HTERT RPE-1 (cell line): ENCODE data around the gene UHRF2.
"Not testable (repeated sequence)": the region's sequence is repeated elsewhere in the genome, so short reads cannot be mapped to it uniquely, and the experiment has no call there.

Experiments used
- in situ Hi-C: fragments of 300-500 bp; cut with MboI; formaldehyde crosslinking; loops from 4 replicates; pipeline ENCODE4 v1.14.3; 2020; ENCODE audit warnings: low sequenced_read_pairs

Gene UHRF2

DNA sequence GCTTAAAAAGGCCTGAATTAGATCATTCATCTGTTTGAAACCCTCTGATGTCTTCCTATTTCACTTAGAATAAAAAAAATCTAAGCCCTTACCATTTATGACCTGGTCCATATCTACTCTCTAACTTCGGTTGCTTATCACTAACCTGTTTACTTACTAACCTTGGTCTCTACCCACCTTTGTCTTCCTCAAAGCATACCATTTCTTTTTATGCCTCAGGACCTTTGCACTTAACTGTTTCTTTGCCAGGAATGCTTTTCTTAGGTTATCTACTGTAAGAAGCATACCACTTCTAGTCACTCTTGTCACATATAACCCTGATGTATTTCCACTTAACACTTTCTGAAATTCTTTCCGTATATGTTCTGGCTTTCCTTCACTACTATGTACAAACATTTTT lies 67.0 kb downstream of the UHRF2 start:
- in situ Hi-C loops: no loop called here

DNA sequence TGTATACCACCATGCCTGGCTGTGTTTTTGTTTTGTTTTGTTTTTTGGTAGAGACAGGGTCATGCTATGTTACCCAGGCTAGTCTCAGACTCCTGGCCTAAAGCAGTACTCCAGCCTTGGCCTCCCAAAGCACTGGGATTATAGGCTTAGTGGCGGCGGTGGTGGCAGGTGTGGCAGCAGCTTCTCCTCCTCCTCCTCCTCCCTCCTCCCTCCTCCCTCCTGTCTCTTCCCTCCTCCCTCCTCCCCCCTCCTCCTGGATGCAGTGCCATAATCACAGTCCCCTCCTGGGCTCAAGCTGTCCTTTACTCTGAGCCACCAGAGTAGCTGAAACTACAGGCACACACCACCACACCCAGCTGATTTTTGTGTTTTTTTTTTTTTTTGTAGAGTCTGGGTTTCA lies 71.2 kb downstream of the UHRF2 start:
- in situ Hi-C loops: no loop called here

DNA sequence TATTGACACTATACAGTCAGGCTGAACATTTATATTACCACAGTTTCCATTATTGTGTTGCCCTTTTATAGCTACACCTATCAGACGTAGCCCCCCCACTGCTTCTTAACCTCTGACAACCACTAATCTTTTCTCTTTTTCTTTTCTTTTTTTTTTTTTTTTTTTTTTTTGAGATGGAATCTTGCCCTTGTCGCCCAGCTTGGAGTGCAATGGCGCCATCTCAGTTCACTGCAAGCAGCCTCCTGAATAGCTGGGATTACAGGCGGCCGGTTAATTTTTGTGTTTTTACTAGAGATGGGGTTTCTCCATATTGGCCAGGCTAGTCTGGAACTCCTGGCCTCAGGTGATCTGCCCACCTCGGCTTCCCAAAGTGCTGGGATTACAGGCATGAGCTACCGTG lies 75.4 kb downstream of the UHRF2 start:
- in situ Hi-C loops: no loop called here

DNA sequence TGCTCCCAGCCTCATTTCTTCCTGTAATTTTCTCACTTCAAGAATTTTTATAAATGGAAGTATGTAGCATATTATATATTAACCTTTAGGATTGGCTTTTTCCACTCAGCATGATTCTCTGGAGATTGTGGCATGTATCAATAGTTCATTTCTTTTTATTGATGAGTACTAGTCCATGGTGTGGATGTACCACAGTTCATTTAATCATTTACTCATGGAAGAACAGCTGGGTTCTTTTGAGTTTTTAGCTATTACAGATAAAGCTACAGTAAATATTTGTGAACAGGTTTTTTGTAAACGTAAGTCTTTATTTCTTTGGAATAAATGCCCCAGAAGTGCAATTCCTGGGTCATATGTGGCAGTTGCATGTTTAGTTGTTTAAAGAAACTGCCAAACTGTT lies 76.1 kb downstream of the UHRF2 start:
- in situ Hi-C loops: no loop called here

DNA sequence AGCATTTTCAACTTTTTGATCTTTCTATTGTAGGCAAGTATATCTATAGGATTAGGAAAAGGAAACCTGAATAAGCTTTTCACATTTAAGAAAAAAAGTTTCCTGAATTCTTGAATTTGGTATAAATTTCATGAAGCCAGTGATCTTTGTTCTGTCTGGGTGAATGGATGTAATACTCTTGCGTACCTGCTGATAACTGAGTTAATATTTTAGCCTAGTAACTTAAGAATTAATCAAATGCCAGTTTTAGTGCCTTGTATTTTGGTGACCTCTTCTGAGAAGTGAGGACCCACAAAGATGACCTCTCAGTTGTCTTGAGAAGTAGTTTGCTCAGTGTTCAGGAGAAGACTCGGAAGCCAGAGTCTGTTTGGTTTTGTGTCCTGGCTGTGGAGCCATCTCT lies 77.9 kb downstream of the UHRF2 start:
- in situ Hi-C loops: no loop called here

DNA sequence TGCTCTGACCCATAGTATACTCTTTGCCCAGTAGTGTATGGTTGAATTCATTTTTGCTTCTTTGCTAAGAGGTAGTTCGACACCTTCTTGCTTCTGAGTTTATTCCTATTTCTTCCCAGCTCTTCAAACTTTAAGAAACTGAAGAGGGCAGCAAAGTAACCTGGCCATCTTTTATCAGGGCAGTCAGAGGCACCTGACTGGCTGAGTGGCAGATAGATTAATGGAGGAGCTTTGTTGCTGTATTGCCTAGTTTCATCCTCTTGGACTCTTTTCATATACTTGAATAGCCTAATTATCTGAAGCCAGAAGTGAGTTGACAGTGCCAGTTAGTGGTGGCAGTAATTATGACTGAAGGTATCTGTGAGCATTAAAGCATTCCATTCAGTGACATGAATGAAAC lies 82.5 kb downstream of the UHRF2 start:
- in situ Hi-C loops: no loop called here

DNA sequence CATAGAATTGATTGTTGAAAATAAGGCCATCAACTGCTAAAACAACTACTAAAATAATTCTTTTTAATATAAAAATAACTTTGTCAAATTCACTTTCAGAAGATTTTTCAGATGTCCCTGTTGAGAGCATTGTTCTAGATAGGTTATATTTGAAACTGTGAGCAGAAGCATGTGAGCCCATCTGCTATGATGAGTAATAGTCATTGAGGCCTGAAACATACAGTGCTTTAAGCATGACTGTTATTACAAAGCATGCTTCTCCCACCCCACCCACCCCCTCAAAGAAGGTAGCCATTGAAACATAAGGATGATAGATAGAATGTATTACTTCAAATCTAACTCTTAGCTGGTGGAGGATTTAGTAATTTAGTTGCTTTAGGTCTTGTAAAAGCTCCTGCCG lies 86.0 kb downstream of the UHRF2 start:
- in situ Hi-C loops: no loop called here

DNA sequence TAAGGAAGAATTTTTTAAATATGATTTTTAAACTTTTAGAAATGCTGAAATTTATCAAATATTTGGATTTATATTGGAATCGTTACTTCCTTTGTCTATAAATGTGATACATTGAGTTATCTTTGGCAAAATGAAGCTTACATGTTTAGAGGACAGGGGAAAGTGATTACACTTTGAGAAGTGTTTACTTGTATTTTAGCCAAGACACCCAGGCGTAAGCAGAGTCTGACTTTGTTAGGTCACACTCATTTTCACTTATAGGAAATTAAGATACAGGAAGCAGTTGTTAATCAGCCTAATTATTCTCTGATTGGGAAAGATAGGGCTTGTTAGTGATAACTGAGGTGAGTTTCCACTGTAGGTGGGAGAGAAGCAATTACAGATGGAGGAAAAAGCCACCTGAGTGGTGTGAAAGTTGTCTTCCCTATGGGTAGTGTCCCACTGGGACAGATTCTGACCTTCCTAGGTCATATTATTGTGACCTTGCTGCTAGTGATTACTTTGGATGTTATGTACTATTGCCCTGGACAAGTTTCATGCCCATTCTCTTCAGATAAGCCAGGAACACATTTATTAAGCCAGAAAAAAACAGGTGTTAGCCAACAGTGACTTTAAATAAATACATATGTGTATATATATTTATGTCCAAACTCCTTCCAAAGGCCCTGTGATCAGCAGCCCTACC lies 88.7 kb downstream of the UHRF2 start:
- in situ Hi-C loops: no loop called here

DNA sequence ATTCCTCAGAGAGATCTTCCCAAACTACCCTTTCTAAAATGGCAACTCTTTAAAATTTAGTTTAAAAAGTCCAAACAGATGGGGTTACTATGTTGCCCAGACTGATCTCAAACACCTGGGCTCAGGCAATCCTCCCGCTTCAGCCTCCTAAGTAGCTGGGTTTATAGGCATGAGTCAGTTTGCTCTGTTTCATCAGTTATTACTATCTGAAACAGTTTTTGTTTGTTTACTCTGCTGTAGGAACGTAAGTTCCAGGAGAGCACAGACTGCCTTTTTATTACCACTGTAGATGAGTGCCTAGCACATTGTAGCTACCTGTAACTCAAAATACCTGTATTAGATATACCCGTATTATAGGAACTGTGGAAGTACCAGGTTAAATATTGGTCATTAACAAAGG lies 89.4 kb downstream of the UHRF2 start:
- in situ Hi-C loops: no loop called here

DNA sequence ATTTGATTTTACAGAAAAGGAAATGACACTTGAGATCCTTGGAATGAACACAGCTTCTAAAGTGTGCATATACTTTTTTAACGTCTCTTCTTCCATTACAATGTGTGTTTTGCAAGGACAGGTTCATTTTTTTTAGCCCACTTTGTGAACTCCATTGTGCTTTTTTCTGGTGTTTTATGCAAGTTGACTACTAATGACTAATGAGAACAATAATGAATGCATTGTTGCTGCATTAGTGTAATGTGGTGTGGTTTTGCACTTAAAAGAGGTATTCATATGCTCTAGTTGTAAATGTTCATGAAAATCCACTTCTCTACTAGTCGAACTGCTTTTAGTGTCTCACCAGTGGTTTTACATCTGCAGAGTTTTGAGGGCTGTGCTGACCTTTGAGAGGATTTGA lies 93.6 kb downstream of the UHRF2 start:
- in situ Hi-C loops: no loop called here

DNA sequence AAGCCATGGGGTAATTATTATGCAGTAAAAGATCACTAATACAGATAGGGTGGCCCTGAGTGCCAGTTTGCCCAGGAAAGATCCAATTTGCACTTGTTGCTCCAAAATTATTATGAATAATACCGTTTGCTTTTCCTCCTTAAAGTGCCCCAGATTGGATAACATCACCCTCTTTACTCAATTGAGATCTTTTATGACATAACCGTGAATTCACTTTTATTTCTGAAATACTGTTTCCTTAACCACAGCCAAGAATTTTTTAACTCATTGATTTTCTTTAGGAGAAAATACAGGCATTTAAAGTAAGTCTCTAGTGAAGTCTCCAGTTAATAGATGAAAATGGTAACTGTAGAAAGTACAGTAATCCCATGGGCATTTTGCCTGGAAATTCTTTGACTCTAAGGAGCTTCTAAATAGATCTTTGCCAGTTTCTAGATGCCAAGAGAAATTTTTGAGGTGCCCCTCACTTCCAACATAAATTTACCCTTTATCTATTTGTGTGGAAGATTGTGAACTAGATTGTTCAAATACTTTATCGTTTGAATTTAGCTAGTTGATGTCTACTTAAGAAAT lies 99.2 kb downstream of the UHRF2 start:
- in situ Hi-C loops: no loop called here

DNA sequence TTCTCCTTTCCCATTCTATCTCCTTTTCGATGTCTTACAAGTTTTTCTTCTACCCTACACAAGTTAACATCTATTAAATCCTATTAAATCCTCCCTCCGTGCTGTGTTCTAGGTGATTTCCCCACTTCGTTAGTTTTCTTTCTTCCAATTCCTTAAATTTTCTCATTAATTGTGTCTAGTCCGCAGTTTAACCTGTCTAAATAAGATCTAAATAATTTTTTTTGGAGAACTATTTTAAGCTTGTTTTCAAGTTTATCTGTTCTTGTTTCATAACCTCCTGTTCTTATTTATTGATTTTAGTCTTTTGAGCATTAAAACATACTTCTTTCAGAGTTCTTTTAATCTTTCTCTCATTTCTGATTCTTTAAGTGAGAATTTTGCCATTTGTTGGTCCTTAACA lies 109.3 kb downstream of the UHRF2 start:
- in situ Hi-C loops: no loop called here

DNA sequence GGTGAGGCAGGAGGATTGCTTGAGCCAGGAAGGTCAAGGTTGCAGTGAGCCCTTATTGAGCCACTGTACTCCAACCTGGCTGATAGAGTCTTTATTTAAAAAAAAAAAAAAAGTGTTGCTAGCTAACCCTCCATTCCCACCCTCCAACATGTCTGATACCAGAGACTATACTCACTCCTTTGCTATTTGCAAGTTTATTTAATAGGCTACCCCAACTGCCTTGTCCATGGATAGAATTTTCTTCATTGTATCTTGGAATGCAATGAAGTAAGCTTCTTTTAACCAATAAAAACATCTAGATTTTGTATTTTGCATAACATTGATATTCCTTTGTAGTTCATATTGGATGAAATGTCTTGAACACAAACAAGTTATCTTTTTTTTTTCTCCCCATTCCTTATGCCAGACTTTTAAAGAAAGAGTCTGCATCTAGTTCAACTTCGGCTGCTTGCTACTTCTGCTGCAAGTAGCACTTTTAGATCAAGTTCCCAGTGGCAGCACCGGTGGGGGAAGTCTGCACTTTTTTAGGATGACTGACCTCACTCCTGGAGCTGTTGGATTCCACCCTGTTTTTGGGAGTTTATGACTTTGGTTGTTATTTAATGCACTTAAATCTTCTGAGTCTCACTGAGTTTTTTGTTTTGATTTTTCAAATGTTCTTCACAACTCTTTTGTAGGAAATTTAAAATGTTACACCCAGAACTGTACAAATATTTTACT lies 112.5 kb downstream of the UHRF2 start:
- in situ Hi-C loops: no loop called here

DNA sequence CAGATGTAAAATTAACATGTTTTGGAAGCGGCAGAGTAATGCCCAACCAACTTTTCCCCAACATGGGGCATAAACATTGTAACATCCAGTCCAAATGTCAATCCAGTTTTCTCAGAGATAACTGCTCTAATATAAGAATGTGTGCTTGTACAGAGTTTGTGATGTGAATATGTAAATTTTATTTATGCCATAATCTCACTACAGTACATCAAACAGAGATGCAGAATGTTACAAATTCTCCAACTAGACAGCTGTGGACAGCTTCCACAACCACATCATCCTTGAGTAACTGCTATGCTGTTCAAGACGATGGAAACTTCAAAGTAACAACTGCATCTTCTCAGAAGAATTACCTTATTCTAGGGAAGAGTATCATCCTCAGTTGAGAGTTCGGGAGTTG lies 122.6 kb downstream of the UHRF2 start:
- in situ Hi-C loops: no loop called here

DNA sequence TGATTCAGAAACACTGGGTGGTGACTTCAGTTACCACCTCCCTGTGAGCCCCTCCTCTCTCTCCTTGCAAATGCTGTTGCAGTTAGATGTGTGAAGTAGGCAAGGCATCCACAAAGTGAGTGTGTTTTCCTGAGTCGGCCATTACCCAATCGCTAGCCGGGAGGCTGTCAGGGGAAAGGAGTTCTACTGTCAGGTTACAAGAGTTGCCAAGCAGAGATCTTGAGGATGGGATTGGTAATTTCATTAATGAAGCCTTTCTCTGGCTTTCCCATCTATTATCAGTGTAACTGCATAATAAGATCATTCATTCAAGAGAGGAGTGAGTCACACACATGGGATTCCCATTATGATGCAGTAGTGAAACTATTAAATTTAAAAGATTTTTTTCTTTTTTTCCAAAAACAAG lies 125.7 kb downstream of the UHRF2 start:
- in situ Hi-C loops: no loop called here

DNA sequence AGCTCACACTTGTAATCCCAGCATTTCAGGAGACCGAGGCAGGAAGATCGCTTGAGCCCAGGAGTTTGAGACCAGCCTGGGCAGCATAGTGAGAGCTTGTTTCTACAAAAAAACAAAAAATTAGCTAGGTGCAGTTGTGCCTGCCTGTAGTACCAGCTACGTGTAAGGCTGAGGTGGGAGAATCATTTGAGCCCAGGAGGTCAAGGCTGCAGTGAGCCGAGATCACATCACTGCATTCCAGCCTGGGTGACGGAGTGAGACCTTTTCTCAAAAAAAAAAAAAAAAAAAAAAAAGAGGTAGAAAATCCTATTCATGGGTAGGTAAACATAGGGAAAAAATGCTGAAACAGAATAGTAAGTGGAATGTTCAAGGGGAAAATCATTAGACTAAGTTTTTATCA lies 129.6 kb downstream of the UHRF2 start:
- in situ Hi-C loops: not testable (repeated sequence)

DNA sequence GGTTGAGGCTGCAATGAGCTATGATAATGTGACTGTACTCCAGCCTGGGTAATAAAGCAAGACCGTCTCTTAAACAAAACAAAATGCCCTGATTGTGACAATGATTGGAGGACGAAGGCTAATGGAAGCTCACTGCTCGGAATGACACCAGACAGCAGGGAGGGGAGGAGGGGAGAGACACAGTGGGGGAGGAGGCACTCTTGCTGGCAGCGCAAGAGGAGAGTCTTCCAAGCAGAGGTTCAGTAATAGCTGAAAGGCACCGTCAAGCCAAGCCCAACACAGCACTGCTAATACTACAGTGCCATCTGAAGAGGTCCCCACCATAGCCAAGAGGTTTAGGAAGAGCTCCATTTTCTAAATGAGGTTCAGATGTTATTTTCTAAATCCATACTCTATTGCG lies 130.2 kb downstream of the UHRF2 start:
- in situ Hi-C loops: no loop called here

DNA sequence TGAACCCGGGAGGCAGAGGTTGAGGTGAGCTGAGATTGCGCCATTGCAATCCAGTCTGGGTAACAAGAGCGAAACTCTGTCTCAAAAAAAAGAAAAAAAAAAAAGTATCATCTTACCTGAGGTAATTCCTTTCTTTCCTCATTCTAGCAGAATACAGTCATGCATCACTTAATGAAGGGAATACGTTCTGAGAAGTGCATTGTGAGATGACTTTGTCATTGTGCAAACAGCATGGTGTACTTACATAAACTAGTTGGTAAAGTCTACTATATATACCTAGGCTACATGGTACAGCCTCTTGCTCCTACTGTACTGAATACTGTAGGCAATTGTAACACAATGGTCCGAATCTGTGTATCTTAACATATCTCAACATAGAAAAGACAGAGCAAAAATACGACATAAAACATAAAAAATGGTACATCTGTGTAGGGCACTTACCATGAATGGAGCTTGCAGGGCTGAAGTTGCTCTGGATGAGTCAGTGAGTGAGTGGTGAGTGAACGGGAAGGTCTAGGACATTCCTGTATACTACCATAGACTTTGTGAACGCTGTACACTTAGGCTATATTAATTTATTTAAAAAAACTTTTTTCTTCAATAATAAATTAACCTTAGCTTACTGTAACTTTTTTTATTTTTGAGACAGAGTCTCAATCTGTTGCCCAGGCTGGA lies 132.2 kb downstream of the UHRF2 start:
- in situ Hi-C loops: no loop called here

DNA sequence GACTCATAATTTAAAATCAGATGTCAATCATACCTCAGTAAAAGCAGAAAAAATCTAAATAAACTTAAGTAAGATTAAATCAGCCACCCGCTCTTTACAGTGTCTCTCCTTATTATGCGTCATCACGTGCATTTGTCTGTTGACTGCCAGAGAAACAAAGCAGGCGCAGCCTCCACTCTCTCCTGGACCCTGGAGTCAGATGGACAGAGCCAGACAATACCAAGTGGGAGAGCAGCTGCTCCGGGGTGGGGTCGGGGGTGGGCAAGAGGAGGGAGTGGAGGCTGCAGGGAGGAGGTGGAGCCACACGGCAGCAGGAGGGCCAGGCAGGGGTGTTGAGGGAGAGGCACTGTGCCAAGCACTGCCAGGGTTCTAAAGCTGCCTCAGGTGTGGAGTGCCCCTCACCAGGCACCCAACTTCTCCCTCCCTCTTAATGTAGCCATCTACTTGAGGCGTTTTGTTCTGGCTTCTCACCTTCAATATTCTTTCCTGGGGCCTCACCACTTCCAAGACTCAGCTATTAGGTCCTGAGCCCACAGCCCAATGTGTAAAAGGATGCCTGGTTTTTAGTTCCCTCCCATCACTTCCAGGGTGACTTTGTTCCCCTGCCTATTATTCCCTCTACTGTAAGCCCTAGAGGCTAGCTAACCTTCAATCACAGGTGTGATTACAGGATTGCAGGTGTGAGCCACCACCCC lies 136.3 kb downstream of the UHRF2 start:
- in situ Hi-C loops: no loop called here

DNA sequence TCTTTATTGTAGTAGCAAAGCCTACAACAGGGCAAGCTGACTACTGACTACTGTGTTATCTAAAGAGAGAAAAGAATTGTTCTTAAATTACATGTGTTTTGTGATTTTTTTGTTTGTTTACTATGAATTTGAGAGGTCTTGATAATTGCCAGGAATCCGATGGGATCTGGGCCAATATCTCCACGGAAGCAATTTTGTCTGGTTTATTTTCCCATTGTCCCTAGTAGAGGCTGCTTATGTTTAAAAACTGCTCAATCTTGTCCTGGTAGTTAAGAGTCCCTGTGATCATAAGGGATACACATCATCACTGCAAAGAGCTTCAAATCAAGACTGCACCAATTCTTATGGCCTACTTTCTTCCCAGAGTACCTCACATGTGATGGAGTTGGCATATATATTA lies 138.1 kb downstream of the UHRF2 start:
- in situ Hi-C loops: no loop called here

DNA sequence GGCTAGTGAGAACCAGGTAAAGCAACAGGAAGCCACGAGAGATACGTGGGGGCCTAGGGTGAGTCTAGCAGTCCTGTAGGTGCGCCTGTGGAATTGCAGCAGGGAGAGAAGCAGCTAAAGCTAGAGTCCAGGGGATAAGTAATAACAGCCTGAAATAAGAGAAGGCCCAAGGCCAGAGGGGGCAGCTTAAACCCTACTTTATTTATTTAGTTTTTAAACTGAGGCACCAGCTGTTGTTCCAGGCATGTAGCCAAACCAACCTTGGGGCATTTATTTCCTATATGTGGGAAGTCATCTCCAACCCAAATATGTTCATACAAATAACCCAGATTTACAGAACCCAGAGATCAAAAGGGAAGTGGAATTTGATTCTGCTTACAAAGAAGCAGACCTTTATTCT lies 139.0 kb downstream of the UHRF2 start:
- in situ Hi-C loops: no loop called here
